ENCODE measurements around the gene TP53AIP1. TPM values are rescaled to one million over a fixed set of nuclear protein-coding genes. Genes with fewer than 3 reads are reported as not detected.

The TP53AIP1 gene
- polyA plus RNA-seq, 3 donors: 0.03 TPM; not detected in 2

GRCh38 chr11:128892866-128893565, 49.7 kb downstream of the TP53AIP1 start:
- Histone ChIP-seq H3K27ac (ENCODE audit: low read depth in 1 of 2, low read length in 2 of 2) (no peak overlapping the region), H3K27me3 (ENCODE audit: control insufficient read depth in 2 of 2, insufficient read depth in 2 of 2, low read length in 2 of 2) (peaks cover 23 to 42% of the 10 kb centered on the region in 2 donors), H4K20me1 (ENCODE audit: insufficient read depth, low read length) (no peaks in the 10 kb centered on the region), H3K4me2 (replicated peaks; ENCODE audit: extremely low read depth, low read length, poor library complexity, severe bottlenecking) (no peak overlapping the region), H3K36me3 (replicated peaks in 1 of 2; ENCODE audit: control insufficient read depth in 1 of 2, insufficient read depth in 2 of 2, low read length in 2 of 2) (no peaks in the 10 kb centered on the region), H2AFZ (ENCODE audit: insufficient read depth, low read depth, low read length, poor library complexity, severe bottlenecking) (no peak overlapping the region), H3K4me3 (replicated peaks in 1 of 3; ENCODE audit: low read depth in 2 of 3, low read length in 3 of 3) (no peak overlapping the region), H3K9ac (ENCODE audit: insufficient read depth, low read length, poor library complexity, severe bottlenecking) (no peak overlapping the region), H3K9me3 (replicated peaks in 1 of 2; ENCODE audit: control insufficient read depth in 1 of 2, insufficient read depth in 1 of 2, low read length in 2 of 2) (peaks cover 0 to 4% of the 10 kb centered on the region in 2 donors), H3K79me2 (ENCODE audit: insufficient read depth, low read length) (no peaks in the 10 kb centered on the region), H3K4me1 (ENCODE audit: control insufficient read depth in 1 of 2, insufficient read depth in 2 of 2, low read length in 2 of 2) (peaks cover 14 to 15% of the 10 kb centered on the region in 2 donors)
- H3K9me3 Mint-ChIP-seq: peaks cover 0 to 11% (median 0%) of the 10 kb centered on the region in 7 donors
- H3K4me1 Mint-ChIP-seq: peaks cover 20% of the 10 kb centered on the region
- DNase-seq: no peak
- H3K27ac Mint-ChIP-seq: peak overlapping the region in 2 of 7 donors; percentile 28 to 60
- H3K27me3 Mint-ChIP-seq (ENCODE audit: low read depth in 3 of 3): peaks cover 32 to 49% (median 48%) of the 10 kb centered on the region in 3 donors
- peaks cover 0 to 2% of the 10 kb centered on the region in 2 donors for H3K36me3 Mint-ChIP-seq
- H3K4me3 Mint-ChIP-seq: no peak overlapping the region
- intact Hi-C loops (cut with micrococcal nuclease): no loop called here
- no peak for TF ChIP-seq CTCF (IDR thresholded peaks at IDR 0.05)
- WGBS (ENCODE audit: insufficient coverage): 80% methylated on average over 3 of the region's 4 CpGs

- no peaks in the 10 kb centered on the region for H3K79me2 ChIP-seq (ENCODE audit: insufficient read depth, low read length)
- peak overlapping the region; percentile 77 to 95 for H3K4me3 Mint-ChIP-seq
- H3K27ac Mint-ChIP-seq: peak overlapping the region in 1 of 7 donors; percentile 48
- no peak overlapping the region for H3K27ac ChIP-seq (ENCODE audit: low read depth in 1 of 2, low read length in 2 of 2)
- no peak overlapping the region for H3K4me3 ChIP-seq (replicated peaks in 1 of 3; ENCODE audit: low read depth in 2 of 3, low read length in 3 of 3)
- peaks cover 32 to 50% (median 49%) of the 10 kb centered on the region in 3 donors for H3K27me3 Mint-ChIP-seq (ENCODE audit: low read depth in 3 of 3)
- no peak for DNase-seq
- no peaks in the 10 kb centered on the region for H4K20me1 ChIP-seq (ENCODE audit: insufficient read depth, low read length)
- peaks cover 0 to 2% of the 10 kb centered on the region in 2 donors for H3K36me3 Mint-ChIP-seq
- no peak overlapping the region for H3K9ac ChIP-seq (ENCODE audit: insufficient read depth, low read length, poor library complexity, severe bottlenecking)
- H2AFZ ChIP-seq (ENCODE audit: insufficient read depth, low read depth, low read length, poor library complexity, severe bottlenecking): no peak overlapping the region
- H3K27me3 ChIP-seq (ENCODE audit: control insufficient read depth in 2 of 2, insufficient read depth in 2 of 2, low read length in 2 of 2): peaks cover 23 to 42% of the 10 kb centered on the region in 2 donors
- peaks cover 14 to 17% of the 10 kb centered on the region in 2 donors for H3K4me1 ChIP-seq (ENCODE audit: control insufficient read depth in 1 of 2, insufficient read depth in 2 of 2, low read length in 2 of 2)
- WGBS (ENCODE audit: insufficient coverage): 40% methylated on average over 1 of the region's 6 CpGs
- H3K4me2 ChIP-seq (replicated peaks; ENCODE audit: extremely low read depth, low read length, poor library complexity, severe bottlenecking): no peak overlapping the region
- peaks cover 23% of the 10 kb centered on the region for H3K4me1 Mint-ChIP-seq
- no peaks in the 10 kb centered on the region for H3K36me3 ChIP-seq (replicated peaks in 1 of 2; ENCODE audit: control insufficient read depth in 1 of 2, insufficient read depth in 2 of 2, low read length in 2 of 2)
- intact Hi-C loops (cut with micrococcal nuclease): no loop called here
- H3K9me3 ChIP-seq (replicated peaks in 1 of 2; ENCODE audit: control insufficient read depth in 1 of 2, insufficient read depth in 1 of 2, low read length in 2 of 2): peaks cover 0 to 4% of the 10 kb centered on the region in 2 donors
- peaks cover 0 to 11% (median 0%) of the 10 kb centered on the region in 7 donors for H3K9me3 Mint-ChIP-seq
- no peak for TF ChIP-seq CTCF (IDR thresholded peaks at IDR 0.05)
These were observed 50.7 kb downstream of the TP53AIP1 start for GRCh38 chr11:128891913-128892398.

All from CD14-positive monocyte (primary cell).